ENCODE data around the gene ARTN. TPM values are rescaled to one million over a fixed set of nuclear protein-coding genes. Genes with fewer than 3 reads are reported as not detected.

Gene ARTN
- total RNA-seq, 1 donor from 2014 or later = 8.7 TPM

GRCh38 chr1:43898981-43899380, 34.6 kb upstream of the ARTN start:
- no peaks in the 10 kb centered on the region for H3K27me3 ChIP-seq (ENCODE audit: control insufficient read depth, insufficient read depth, low read length)
- FAIRE-seq = no peak
- H3K4me3 ChIP-seq (ENCODE audit: low read depth, low read length) = no peak overlapping the region
- H3K36me3 ChIP-seq (ENCODE audit: control insufficient read depth, insufficient read depth, low read length) = peaks cover 7% of the 10 kb centered on the region
- TF ChIP-seq, protein P1, sequence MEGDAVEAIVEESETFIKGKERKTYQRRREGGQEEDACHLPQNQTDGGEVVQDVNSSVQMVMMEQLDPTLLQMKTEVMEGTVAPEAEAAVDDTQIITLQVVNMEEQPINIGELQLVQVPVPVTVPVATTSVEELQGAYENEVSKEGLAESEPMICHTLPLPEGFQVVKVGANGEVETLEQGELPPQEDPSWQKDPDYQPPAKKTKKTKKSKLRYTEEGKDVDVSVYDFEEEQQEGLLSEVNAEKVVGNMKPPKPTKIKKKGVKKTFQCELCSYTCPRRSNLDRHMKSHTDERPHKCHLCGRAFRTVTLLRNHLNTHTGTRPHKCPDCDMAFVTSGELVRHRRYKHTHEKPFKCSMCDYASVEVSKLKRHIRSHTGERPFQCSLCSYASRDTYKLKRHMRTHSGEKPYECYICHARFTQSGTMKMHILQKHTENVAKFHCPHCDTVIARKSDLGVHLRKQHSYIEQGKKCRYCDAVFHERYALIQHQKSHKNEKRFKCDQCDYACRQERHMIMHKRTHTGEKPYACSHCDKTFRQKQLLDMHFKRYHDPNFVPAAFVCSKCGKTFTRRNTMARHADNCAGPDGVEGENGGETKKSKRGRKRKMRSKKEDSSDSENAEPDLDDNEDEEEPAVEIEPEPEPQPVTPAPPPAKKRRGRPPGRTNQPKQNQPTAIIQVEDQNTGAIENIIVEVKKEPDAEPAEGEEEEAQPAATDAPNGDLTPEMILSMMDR (IDR thresholded peaks at IDR 0.05; ENCODE audit: insufficient read depth, low read length, severe bottlenecking) = no peak
- DNase-seq (ENCODE audit: low read depth) = no peak

DNA sequence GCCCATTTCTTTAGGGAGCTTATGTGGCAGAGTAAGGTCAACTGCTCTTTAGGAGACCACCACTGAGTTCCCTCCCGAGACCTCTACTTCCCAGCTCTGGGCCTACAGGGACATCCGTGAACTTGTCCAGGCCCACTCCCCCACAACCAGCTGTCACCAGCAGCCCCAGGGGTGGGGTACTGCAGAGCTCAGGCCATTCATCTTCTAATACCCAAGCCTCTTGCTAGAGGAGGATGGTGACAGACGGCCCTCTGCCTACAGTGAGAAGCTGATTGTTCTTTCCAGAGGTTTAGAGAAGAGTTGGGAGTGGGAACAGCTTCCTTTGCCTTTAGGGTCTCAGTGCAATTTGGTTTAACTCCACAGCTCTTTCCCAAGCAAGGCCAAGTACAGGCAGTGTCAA, 33.2 kb upstream of the ARTN start:
- Histone ChIP-seq H3K4me3 (ENCODE audit: low read depth, low read length) (no peak overlapping the region), H3K27me3 (ENCODE audit: control insufficient read depth, insufficient read depth, low read length) (no peaks in the 10 kb centered on the region), H3K36me3 (ENCODE audit: control insufficient read depth, insufficient read depth, low read length) (peaks cover 7% of the 10 kb centered on the region)
- DNase-seq (ENCODE audit: low read depth) (no peak), FAIRE-seq (no peak)
- TF ChIP-seq, protein P1 (IDR thresholded peaks at IDR 0.05; ENCODE audit: insufficient read depth, low read length, severe bottlenecking) = no peak

DNA sequence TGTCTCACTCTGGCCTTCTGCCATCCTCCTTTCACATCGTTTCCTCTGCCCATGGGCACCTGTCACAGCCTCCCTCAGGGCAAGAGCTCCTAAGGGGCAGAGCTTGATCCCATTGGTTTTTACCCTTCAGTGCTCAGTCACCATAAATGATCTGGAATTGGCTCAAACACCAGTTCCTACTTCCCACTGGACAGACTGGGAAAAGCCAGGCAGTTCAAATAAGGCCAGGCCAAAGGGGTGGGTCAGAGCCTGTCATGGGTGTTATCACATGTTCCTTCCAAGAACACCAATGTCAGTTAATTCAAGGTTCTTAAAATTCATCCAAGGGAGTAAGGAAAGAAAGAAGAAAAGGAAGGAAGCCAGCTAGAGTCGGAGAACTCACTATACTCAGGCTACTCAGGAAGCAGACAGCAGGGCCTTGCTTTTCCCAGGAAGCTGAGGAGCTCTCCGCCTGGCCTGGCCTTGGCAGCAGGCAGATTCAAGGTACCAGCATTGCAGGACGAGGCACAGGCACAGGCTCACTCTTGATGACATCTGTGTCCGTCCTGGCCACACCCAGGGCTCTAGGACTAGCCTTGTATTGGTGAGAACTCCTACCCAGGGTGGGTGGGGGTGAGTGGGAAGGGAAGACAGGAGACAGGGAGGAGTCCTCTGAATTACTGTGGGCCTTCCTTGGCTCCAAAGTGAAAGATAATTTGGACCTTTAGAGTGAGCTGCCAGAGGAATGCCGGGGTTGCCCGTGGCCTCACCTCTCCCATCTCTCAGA, 32.2 kb upstream of the ARTN start:
- Histone ChIP-seq H3K27me3 (ENCODE audit: control insufficient read depth, insufficient read depth, low read length) (no peaks in the 10 kb centered on the region), H3K36me3 (ENCODE audit: control insufficient read depth, insufficient read depth, low read length) (peaks cover 6% of the 10 kb centered on the region), H3K4me3 (ENCODE audit: low read depth, low read length) (no peak overlapping the region)
- TF ChIP-seq, protein P1 (IDR thresholded peaks at IDR 0.05; ENCODE audit: insufficient read depth, low read length, severe bottlenecking) = no peak
- no peak for DNase-seq (ENCODE audit: low read depth)
- FAIRE-seq = no peak

GRCh38 chr1:43902058-43902831, 31.4 kb upstream of the ARTN start:
- no peak for DNase-seq (ENCODE audit: low read depth)
- Histone ChIP-seq H3K36me3 (ENCODE audit: control insufficient read depth, insufficient read depth, low read length) (peaks cover 6% of the 10 kb centered on the region), H3K27me3 (ENCODE audit: control insufficient read depth, insufficient read depth, low read length) (no peaks in the 10 kb centered on the region), H3K4me3 (ENCODE audit: low read depth, low read length) (no peak overlapping the region)
- FAIRE-seq = peak; percentile 28
- TF ChIP-seq, protein P1 (IDR thresholded peaks at IDR 0.05; ENCODE audit: insufficient read depth, low read length, severe bottlenecking) = no peak

DNA sequence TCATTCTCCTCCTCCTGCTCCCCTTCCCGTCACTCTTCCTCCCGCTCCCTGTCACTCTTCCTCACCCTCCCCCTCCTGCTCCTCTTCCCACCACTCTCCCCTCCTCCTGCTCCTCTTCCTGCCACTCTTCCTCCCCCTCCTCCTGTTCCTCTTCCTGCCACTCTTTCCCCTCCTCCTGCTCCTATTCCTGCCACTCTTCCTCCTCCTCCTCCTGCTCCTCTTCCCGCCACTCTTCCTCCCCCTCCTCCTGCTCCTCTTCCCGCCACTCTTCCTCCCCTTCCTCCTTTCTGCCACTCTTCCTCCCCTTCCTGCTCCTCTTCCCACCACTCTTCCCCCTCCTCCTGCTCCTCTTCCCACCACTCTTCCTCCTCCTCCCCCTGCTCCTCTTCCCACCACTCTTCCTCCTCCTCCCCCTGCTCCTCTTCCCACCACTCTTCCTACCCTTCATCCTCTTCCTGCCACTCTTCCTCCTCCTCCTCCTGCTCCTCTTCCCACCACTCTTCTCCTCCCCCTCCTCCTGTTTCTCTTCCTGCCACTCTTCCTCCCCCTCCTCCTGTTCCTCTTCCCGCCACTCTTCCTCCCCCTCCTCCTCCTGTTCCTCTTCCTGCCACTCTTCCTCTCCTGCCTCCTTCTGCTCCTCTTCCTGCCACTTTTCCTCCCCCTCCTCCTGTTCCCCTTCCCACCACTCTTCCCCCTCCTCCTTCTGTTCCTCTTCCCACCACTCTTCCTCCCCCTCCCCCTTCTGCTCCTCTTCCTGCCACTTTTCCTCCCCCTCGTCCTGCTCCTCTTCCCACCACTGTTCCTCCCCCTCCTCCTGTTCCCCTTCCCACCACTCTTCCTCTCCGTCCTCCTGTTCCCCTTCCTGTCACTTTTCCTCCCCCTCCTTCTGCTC, 28.7 kb upstream of the ARTN start:
- H3K27me3 ChIP-seq (ENCODE audit: control insufficient read depth, insufficient read depth, low read length) = no peaks in the 10 kb centered on the region
- H3K36me3 ChIP-seq (ENCODE audit: control insufficient read depth, insufficient read depth, low read length) = no peaks in the 10 kb centered on the region
- DNase-seq (ENCODE audit: low read depth) (no peak), FAIRE-seq (no peak)
- TF ChIP-seq, protein P1 (IDR thresholded peaks at IDR 0.05; ENCODE audit: insufficient read depth, low read length, severe bottlenecking) = no peak
- no peak overlapping the region for H3K4me3 ChIP-seq (ENCODE audit: low read depth, low read length)

All from bronchial epithelial cell (primary cell).